GM12873 (cell line): ENCODE results near the gene PCGF3.

Experiments
- TF ChIP-seq, protein P1 (sequence below): IDR thresholded peaks from 2 replicates; pipeline ENCODE4 v1.5.1; 2012; ENCODE audit warnings: low read depth, mild to moderate bottlenecking, moderate library complexity, low read length, control low read depth; ENCODE audit not compliant: insufficient read depth; ENCODE audit errors: missing control alignments

The PCGF3 gene

DNA sequence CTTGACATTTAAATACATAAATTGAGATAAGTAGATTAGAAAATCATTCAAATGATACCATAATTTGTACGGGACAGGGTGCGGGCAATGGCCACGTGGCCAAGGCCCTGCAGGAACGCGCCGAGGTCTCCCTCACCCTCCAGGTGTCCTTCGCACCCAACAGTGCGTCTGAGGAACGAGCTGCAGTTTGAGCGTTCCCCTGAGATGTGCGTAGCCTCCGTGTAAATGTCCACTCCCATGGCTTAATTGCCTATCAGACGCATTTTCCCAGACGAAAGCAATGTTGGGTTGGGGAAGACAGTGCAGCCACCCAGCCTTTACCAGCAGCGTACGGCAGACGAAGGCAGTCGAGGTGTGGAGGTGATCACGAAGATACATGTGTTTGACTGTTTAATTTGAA is 63.9 kb downstream of the PCGF3 start:
- TF ChIP-seq, protein P1, sequence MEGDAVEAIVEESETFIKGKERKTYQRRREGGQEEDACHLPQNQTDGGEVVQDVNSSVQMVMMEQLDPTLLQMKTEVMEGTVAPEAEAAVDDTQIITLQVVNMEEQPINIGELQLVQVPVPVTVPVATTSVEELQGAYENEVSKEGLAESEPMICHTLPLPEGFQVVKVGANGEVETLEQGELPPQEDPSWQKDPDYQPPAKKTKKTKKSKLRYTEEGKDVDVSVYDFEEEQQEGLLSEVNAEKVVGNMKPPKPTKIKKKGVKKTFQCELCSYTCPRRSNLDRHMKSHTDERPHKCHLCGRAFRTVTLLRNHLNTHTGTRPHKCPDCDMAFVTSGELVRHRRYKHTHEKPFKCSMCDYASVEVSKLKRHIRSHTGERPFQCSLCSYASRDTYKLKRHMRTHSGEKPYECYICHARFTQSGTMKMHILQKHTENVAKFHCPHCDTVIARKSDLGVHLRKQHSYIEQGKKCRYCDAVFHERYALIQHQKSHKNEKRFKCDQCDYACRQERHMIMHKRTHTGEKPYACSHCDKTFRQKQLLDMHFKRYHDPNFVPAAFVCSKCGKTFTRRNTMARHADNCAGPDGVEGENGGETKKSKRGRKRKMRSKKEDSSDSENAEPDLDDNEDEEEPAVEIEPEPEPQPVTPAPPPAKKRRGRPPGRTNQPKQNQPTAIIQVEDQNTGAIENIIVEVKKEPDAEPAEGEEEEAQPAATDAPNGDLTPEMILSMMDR = no peak

- TF ChIP-seq, protein P1 = no peak
These were observed 64.4 kb downstream of the PCGF3 start for GRCh38 chr4:770022-770421.

DNA sequence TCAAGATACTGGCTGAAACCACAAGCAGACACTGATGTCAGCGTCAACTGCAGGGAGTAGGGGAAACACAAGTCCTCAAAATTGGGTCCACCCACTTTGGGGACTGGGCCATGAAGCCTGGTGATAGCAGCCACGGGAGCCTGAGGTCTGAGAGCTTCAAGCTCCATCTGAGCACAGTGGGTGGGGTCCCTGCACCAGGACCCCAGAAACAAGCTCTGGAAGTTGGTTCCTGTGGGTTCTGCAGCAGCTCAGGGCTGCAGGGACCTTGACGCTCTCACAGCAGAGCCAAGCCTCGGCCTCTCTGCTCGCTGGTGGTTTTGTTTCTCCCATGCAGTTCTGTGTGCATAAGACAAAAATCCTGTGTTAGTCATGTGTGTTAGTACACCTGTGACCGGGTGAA is 65.8 kb downstream of the PCGF3 start:
- TF ChIP-seq, protein P1 = no peak

- TF ChIP-seq, protein P1 = no peak
These were observed 66.5 kb downstream of the PCGF3 start for GRCh38 chr4:772118-772517.

GRCh38 chr4:772776-773175 is 67.1 kb downstream of the PCGF3 start:
- TF ChIP-seq, protein P1 = no peak

DNA sequence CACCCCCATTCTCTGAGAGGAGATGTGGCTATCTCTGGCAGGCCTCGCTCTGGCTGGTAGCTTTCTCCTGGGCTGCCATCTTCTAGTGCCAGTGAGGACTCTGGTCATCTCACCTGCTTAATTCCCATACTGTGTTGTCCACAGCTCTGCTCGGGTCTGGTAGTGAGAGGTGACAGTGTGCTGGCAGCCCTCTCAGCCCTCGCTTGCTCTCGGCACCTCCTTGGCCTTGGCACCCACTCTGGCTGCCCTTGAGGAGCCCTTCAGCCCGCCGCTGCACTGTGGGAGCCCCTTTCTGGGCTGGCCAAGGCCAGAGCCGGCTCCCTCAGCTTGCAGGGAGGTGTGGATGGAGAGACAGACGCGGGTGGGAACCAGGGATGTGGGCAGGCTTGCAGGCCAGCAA is 67.6 kb downstream of the PCGF3 start:
- TF ChIP-seq, protein P1 = no peak

DNA sequence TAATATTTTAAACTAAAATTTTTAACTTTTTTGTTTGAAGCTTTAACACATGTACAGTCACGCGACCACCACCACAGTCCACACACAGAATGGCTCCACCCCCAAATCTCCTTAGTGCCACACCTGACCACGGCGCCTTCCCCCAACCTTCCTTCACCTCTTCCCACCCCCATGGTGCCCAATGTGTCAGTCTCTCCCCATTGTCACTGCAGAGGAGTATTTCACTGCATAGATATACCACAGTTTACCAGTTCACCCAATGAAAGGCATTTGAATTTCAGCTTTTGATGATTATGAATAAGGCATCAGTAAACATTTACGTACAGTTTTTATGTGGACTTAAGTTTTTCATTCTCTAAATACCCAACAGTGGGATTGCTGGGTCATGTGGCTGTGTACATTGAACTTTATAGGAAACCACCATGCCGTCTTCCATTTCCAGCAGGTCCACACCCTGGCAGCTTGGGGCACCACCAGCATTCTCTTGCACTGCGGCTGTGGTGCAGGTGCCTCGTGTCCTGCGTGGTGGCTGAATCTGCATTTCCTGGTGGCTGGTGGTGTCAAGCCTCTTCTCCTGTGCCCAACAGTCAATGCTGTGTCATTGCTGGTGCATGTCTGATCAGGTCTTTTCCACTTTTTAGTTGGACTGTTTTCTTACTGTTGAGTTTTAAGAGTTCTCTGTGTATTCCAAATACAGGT is 71.3 kb downstream of the PCGF3 start:
- TF ChIP-seq, protein P1 = no peak
